A549 (cell line): ENCODE data around the gene PPP1R11. TPM values are rescaled to one million over a fixed set of nuclear protein-coding genes. Genes with fewer than 3 reads are reported as not detected.

Experiments used
- ATAC-seq, 2 experiments: fragments of 200-7000 bp in 1 of 2; fragments of >200 bp in 1 of 2; cut with Nextera tagmentation in 1 of 2; cut with Tn5 transposase in 1 of 2; 3 replicates each; pipeline versions ENCODE4 v1.8.0 to v1.9.1; 2018 to 2020; ENCODE audit warnings: mild to moderate bottlenecking in 1 of 2, moderate library complexity in 1 of 2
- CTCF ChIA-PET: fragments of 300-600 bp; sonication (Branson Sonifier 250); formaldehyde crosslinking; extraction: SDS; loops from one replicate; lab custom pipeline; 2021; ENCODE audit warnings: antibody characterized with exemption, inconsistent platforms; lab: Yijun Ruan, JAX
- POLR2A ChIA-PET: fragments of 350-600 bp; formaldehyde crosslinking; extraction: SDS; loops from one replicate; lab custom pipeline; 2021; ENCODE audit warnings: antibody characterized with exemption, inconsistent platforms; lab: Yijun Ruan, JAX
- DNase-seq, 2 experiments: peaks; one replicate each; pipeline versions ENCODE4 v3.0.0 to v3.0.0-alpha.2; 2011 to 2016; ENCODE audit warnings: low read depth in 1 of 2, low spot score in 1 of 2
- FAIRE-seq: peaks from 2 replicates; lab custom pipeline; 2011; peaks lifted over from hg19 to GRCh38; lab: Jason Lieb, UNC
- H3K27ac ChIP-seq, 2 experiments: fragments of >200 bp; sonication (Bioruptor Twin); formaldehyde crosslinking; 3 replicates each; pipeline ENCODE4 v1.5.1; 2016 to 2017
- H3K4me1 ChIP-seq: fragments of >200 bp; sonication (Bioruptor Twin); formaldehyde crosslinking; 3 replicates; pipeline ENCODE4 v1.6.1; 2016
- H3K4me2 ChIP-seq: fragments of >200 bp; sonication (Bioruptor Twin); formaldehyde crosslinking; 3 replicates; pipeline ENCODE4 v1.6.1; 2016
- H3K4me3 ChIP-seq: fragments of >200 bp; sonication (Bioruptor Twin); formaldehyde crosslinking; 3 replicates; pipeline ENCODE4 v1.5.1; 2016
- H3K9me3 ChIP-seq: fragments of >200 bp; sonication (Bioruptor Twin); formaldehyde crosslinking; 3 replicates; pipeline ENCODE4 v1.6.1; 2016
- BHLHE40 ChIP-seq: IDR thresholded peaks from 2 replicates; pipeline ENCODE4 v1.6.1; 2012; ENCODE audit warnings: low read depth, low read length, inconsistent platforms
- CBX8 ChIP-seq: fragments of 200-600 bp; sonication (generic); IDR thresholded peaks from 2 replicates; pipeline ENCODE4 v1.6.1; 2016
- CHD2 ChIP-seq: fragments of 150-350 bp; IDR thresholded peaks from 2 replicates; pipeline ENCODE4 v1.6.1; 2014; ENCODE audit warnings: low read length; ENCODE audit not compliant: partially characterized antibody
- EHMT2 ChIP-seq: fragments of 200-600 bp; sonication (generic); IDR thresholded peaks from 2 replicates; pipeline ENCODE4 v1.6.1; 2016; ENCODE audit warnings: antibody characterized with exemption, low read depth, mild to moderate bottlenecking, moderate library complexity
- EP300 ChIP-seq, 2 experiments: fragments of >200 bp; sonication (Bioruptor Twin); formaldehyde crosslinking; IDR thresholded peaks; 2 replicates in 1 of 2; 3 replicates in 1 of 2; pipeline ENCODE4 v1.6.1; 2016 to 2017
- FOSB ChIP-seq: fragments of 250-450 bp; sonication (Bioruptor Pico); IDR thresholded peaks from 2 replicates; pipeline ENCODE4 v1.5.0; 2020; ENCODE audit warnings: mild to moderate bottlenecking, moderate library complexity
- GATA3 ChIP-seq: IDR thresholded peaks from 2 replicates; pipeline ENCODE4 v1.6.1; 2012; ENCODE audit warnings: borderline replicate concordance
- KDM1A ChIP-seq: fragments of 200-600 bp; sonication (generic); IDR thresholded peaks from 2 replicates; pipeline ENCODE4 v1.6.1; 2016; ENCODE audit warnings: low read depth, mild to moderate bottlenecking
- KDM5A ChIP-seq: fragments of 200-600 bp; sonication (generic); IDR thresholded peaks from 2 replicates; pipeline ENCODE4 v1.6.1; 2016; ENCODE audit warnings: antibody characterized with exemption, mild to moderate bottlenecking
- MAFK ChIP-seq: fragments of 450-650 bp; IDR thresholded peaks from 2 replicates; pipeline ENCODE4 v1.6.1; 2014; ENCODE audit not compliant: partially characterized antibody
- NFE2L2 ChIP-seq: fragments of 150-350 bp; conservative IDR thresholded peaks from 2 replicates; pipeline ENCODE4 v1.6.1; 2014; ENCODE audit warnings: low read length
- PHF8 ChIP-seq: fragments of 200-600 bp; sonication (generic); IDR thresholded peaks from 2 replicates; pipeline ENCODE4 v1.6.1; 2016; ENCODE audit warnings: low read depth, mild to moderate bottlenecking, antibody characterized with exemption, moderate library complexity, borderline replicate concordance
- RARB ChIP-seq: fragments of 250-450 bp; sonication (Bioruptor Pico); IDR thresholded peaks from 2 replicates; pipeline ENCODE4 v1.8.0; 2021; ENCODE audit warnings: mild to moderate bottlenecking, moderate library complexity
- RFX5 ChIP-seq: fragments of 450-650 bp; IDR thresholded peaks from 2 replicates; pipeline ENCODE4 v1.7.1; 2014; ENCODE audit warnings: antibody characterized with exemption, mild to moderate bottlenecking, moderate library complexity
- SREBF2 ChIP-seq: fragments of 450-650 bp; IDR thresholded peaks from 2 replicates; pipeline ENCODE4 v1.6.1; 2014; ENCODE audit warnings: mild to moderate bottlenecking, moderate library complexity
- TFCP2L1 ChIP-seq: fragments of 250-450 bp; sonication (Bioruptor Pico); IDR thresholded peaks from 2 replicates; pipeline ENCODE4 v1.5.0; 2021; ENCODE audit warnings: mild to moderate bottlenecking
- TP53 ChIP-seq: fragments of 250-450 bp; sonication (Bioruptor Pico); IDR thresholded peaks from 2 replicates; pipeline ENCODE4 v1.5.0; 2021; ENCODE audit warnings: mild to moderate bottlenecking, moderate library complexity
- ZFP36 ChIP-seq: fragments of 450-650 bp; IDR thresholded peaks from 2 replicates; pipeline ENCODE4 v1.6.1; 2014; ENCODE audit warnings: borderline replicate concordance; ENCODE audit not compliant: partially characterized antibody
- ZNF302 ChIP-seq: fragments of 250-450 bp; sonication (Bioruptor Pico); IDR thresholded peaks from 2 replicates; pipeline ENCODE4 v1.9.0; 2021; ENCODE audit warnings: inconsistent platforms, mild to moderate bottlenecking, moderate library complexity
- WGBS: methylation state at CpG from one replicate; pipeline ENCODE4 v1.1.6; 2017; ENCODE audit errors: missing lambda C conversion rate; 5-methylcytosine and 5-hydroxymethylcytosine counted together
- polyA plus RNA-seq, 4 experiments: library from polyadenylated mRNA; depleted of rRNA in 3 of 4; stranded (reverse); fragments of >200 nt; fragmentation: RNase III in 1 of 4; extraction: RNeasy Plus Mini Kit Qiagen cat#74134 plus additional on column Dnase treatment in 1 of 4; gene quantifications; 2 replicates in 3 of 4; 3 replicates in 1 of 4; pipeline ENCODE4 v1.2.3, GENCODE V29; 2011 to 2017
- TF ChIP-seq, protein P1 (sequence below): fragments of 200-600 bp; sonication (generic); IDR thresholded peaks from 2 replicates; pipeline ENCODE4 v1.6.1; 2016; ENCODE audit warnings: antibody characterized with exemption, mild to moderate bottlenecking, moderate library complexity
- TF ChIP-seq, protein P2 (sequence below): fragments of 250-450 bp; sonication (Bioruptor Pico); IDR thresholded peaks from 2 replicates; pipeline ENCODE4 v1.5.0; 2020; ENCODE audit warnings: low read depth, mild to moderate bottlenecking, moderate library complexity
- TF ChIP-seq, protein P3 (sequence below): IDR thresholded peaks from 2 replicates; pipeline ENCODE4 v1.6.1; 2012
- TF ChIP-seq, protein P4 (sequence below): fragments of 150-350 bp; IDR thresholded peaks from 2 replicates; pipeline ENCODE4 v1.6.1; 2014; ENCODE audit warnings: low read depth, mild to moderate bottlenecking, low read length

Gene PPP1R11
- polyA plus RNA-seq, 2 of the 4 experiments (the other 2 are of a cell fraction), result 34.3 to 61.6 TPM

DNA sequence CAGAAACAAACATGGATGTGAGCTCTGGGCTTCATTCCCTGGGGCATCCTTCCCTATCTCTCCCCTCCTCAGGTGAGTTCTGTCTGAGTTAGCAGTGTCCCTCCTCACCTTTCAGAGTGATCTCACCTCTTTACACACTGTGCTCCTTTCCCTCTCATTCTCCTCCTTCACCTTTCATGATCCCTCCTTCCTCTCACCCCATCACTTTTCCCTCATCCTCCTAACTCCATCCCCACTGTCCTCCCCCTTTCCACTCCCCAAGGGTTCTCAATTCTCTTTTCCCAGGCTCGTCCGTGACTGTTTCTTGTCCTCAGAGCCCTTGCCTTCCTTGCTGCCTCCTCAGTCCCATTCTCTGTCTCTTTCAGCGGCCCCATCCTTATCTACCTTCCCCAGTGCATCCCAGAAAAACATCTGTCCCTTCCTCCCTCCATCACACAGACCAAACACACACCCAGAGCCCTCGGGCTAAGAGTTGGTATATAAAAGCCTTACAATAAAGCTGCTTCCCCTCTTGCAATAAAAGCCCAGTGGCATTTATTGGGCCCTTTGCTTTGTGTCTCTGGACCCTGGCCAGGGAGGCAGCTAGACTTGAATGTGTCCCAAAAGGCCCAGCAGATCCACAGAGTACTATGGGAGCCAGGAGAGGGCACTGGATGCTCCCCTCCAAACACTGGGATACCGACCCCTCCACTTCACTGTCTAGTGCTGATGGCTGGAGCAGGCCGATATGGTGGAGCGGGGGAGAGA, 6.7 kb downstream of the PPP1R11 start:
- no peak overlapping the region for H3K27ac ChIP-seq
- FAIRE-seq (no peak), ATAC-seq (no peak), DNase-seq (no peak)
- no peak overlapping the region for H3K4me2 ChIP-seq
- ChIA-PET POLR2A (no interaction called here), CTCF (interaction anchor here (1.1 kb wide), 1 partner anchor 52 kb away, joined by 3 read pairs; no protein-coding TSS in a partner anchor)
- H3K4me3 ChIP-seq, result no peak overlapping the region
- WGBS, result 69% methylated on average over 6 of the region's 7 CpGs
- H3K9me3 ChIP-seq, result no peaks in the 10 kb centered on the region
- H3K4me1 ChIP-seq, result peaks cover 8% of the 10 kb centered on the region; the same call in 1 of the 3 replicates
- TF ChIP-seq MAFK (no peak), FOSB (CRISPR knock-in tag) (no peak), CBX8 (no peak), KDM5A (no peak), SREBF2 (no peak), PHF8 (no peak), TFCP2L1 (no peak), RARB (CRISPR knock-in tag) (no peak), GATA3 (no peak), CHD2 (no peak), RFX5 (no peak)
- TF ChIP-seq, protein P1, sequence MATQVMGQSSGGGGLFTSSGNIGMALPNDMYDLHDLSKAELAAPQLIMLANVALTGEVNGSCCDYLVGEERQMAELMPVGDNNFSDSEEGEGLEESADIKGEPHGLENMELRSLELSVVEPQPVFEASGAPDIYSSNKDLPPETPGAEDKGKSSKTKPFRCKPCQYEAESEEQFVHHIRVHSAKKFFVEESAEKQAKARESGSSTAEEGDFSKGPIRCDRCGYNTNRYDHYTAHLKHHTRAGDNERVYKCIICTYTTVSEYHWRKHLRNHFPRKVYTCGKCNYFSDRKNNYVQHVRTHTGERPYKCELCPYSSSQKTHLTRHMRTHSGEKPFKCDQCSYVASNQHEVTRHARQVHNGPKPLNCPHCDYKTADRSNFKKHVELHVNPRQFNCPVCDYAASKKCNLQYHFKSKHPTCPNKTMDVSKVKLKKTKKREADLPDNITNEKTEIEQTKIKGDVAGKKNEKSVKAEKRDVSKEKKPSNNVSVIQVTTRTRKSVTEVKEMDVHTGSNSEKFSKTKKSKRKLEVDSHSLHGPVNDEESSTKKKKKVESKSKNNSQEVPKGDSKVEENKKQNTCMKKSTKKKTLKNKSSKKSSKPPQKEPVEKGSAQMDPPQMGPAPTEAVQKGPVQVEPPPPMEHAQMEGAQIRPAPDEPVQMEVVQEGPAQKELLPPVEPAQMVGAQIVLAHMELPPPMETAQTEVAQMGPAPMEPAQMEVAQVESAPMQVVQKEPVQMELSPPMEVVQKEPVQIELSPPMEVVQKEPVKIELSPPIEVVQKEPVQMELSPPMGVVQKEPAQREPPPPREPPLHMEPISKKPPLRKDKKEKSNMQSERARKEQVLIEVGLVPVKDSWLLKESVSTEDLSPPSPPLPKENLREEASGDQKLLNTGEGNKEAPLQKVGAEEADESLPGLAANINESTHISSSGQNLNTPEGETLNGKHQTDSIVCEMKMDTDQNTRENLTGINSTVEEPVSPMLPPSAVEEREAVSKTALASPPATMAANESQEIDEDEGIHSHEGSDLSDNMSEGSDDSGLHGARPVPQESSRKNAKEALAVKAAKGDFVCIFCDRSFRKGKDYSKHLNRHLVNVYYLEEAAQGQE, result no peak
- TF ChIP-seq, protein P2, sequence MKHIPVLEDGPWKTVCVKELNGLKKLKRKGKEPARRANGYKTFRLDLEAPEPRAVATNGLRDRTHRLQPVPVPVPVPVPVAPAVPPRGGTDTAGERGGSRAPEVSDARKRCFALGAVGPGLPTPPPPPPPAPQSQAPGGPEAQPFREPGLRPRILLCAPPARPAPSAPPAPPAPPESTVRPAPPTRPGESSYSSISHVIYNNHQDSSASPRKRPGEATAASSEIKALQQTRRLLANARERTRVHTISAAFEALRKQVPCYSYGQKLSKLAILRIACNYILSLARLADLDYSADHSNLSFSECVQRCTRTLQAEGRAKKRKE, result no peak
- TF ChIP-seq, protein P3, sequence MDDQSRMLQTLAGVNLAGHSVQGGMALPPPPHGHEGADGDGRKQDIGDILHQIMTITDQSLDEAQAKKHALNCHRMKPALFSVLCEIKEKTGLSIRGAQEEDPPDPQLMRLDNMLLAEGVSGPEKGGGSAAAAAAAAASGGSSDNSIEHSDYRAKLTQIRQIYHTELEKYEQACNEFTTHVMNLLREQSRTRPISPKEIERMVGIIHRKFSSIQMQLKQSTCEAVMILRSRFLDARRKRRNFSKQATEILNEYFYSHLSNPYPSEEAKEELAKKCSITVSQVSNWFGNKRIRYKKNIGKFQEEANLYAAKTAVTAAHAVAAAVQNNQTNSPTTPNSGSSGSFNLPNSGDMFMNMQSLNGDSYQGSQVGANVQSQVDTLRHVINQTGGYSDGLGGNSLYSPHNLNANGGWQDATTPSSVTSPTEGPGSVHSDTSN, result no peak
- TF ChIP-seq, protein P4, sequence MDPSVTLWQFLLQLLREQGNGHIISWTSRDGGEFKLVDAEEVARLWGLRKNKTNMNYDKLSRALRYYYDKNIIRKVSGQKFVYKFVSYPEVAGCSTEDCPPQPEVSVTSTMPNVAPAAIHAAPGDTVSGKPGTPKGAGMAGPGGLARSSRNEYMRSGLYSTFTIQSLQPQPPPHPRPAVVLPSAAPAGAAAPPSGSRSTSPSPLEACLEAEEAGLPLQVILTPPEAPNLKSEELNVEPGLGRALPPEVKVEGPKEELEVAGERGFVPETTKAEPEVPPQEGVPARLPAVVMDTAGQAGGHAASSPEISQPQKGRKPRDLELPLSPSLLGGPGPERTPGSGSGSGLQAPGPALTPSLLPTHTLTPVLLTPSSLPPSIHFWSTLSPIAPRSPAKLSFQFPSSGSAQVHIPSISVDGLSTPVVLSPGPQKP, result no peak

DNA sequence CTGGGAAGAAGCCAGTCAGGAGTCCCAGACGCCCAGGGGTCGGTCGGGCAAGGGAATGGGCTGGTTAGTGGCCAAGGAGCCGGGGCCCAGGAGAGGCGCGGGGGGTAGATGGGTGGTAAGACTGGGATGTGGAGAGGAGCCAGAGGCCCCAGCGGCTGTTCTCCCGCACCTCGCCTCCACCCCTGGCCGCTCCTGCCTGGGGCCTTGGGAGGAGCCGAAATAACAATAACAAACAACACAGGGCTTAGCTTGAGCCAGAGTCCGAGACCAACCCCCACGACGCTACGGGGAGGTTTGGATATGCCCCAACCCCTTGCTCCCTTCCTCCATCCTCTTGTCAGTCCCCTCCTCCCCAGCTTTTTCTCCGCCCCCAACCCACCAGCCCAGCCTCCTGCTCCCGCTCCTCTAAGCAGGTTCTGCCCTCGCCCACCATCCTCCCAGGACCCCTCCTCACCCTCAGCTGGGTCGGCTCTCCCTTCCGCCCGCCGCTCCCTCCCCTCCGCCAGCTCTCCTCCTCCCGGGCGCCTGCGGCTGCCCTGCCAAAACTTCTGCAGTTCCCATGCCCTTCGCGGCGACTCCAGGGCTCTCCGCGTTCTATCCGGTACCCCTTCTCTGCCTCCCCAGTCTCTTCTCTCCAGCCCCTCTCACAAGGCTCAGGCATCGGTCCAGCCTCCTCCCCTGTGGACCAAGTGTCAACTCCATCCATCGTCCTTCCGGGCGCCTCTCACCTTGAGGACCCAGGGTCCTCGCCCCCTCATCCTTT, 7.5 kb downstream of the PPP1R11 start:
- no peak overlapping the region for H3K27ac ChIP-seq
- FAIRE-seq (no peak), DNase-seq (no peak), ATAC-seq (no peak)
- ChIA-PET POLR2A (no interaction called here), CTCF (interaction anchor here (0.6 to 1.4 kb wide), 5 partner anchors 13 to 51 kb away, joined by 3 read pairs; partner anchors contain the start of gene POLR1H)
- H3K4me2 ChIP-seq, result peak overlapping the region; percentile 63
- no peak overlapping the region; the same call in 2 of the 3 replicates for H3K4me3 ChIP-seq
- 90% methylated on average over 37 of the region's 37 CpGs for WGBS
- H3K4me1 ChIP-seq, result peaks cover 8% of the 10 kb centered on the region; the same call in 1 of the 3 replicates
- no peaks in the 10 kb centered on the region for H3K9me3 ChIP-seq
- TF ChIP-seq NFE2L2 (no peak), CHD2 (no peak), EP300 (IDR thresholded peaks at IDR 0.05) (no peak), KDM1A (no peak), BHLHE40 (no peak), SREBF2 (no peak), EHMT2 (no peak), MAFK (no peak), ZFP36 (no peak), ZNF302 (CRISPR knock-in tag) (no peak), TP53 (CRISPR knock-in tag) (no peak), KDM5A (no peak)
- TF ChIP-seq, protein P2, result no peak
- TF ChIP-seq, protein P4, result no peak
